GM10847 (cell line): ENCODE measurements around the gene SLC25A40.

Experiments used
- POLR2A ChIP-seq: IDR thresholded peaks from 2 replicates; pipeline ENCODE4 v1.6.1; 2011; ENCODE audit not compliant: insufficient read length; ENCODE audit errors: extremely low read depth

The SLC25A40 gene

DNA sequence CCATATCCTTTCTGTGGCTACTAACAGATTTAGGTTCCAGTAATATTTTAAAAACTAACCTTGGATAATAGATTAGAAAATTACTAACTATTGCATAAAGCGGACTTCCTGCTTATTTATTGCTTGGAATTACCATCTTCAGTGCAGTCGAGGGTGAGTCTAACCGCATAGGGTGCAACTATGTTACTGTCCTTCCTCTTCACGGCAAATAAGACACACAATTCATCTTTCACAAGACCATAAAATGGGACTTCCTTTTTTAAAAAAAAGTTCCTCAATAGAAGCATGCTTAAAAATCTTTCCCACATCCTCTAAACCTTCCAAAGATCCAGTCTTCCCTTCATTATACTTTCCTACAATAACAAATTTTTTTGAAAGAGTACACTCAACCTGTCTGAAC, 2.1 kb downstream of the SLC25A40 start:
- no peak for TF ChIP-seq POLR2A

DNA sequence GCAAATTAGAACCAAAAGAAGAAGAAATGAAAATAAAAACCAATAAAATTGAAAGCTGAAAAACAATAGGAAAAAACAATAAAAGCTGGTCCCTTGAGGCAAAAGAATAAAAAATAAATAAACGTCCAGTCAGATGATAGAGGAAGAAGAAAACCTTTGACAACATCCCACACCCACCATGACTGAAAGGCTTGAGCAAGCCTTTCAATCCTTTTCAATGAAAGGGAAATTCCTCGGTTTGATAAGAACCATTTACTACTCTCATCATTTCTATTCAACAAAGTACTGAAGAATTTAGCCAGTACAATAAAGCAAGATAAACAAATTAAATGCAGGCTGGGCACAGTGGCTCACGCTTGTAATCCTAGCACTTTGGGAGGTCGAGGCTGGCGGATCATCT, 3.8 kb downstream of the SLC25A40 start:
- no peak for TF ChIP-seq POLR2A

GRCh38 chr7:87870471-87870870, 5.7 kb downstream of the SLC25A40 start:
- no peak for TF ChIP-seq POLR2A

- TF ChIP-seq POLR2A, result no peak
Observed at GRCh38 chr7:87866089-87866488, 10.1 kb downstream of the SLC25A40 start.

DNA sequence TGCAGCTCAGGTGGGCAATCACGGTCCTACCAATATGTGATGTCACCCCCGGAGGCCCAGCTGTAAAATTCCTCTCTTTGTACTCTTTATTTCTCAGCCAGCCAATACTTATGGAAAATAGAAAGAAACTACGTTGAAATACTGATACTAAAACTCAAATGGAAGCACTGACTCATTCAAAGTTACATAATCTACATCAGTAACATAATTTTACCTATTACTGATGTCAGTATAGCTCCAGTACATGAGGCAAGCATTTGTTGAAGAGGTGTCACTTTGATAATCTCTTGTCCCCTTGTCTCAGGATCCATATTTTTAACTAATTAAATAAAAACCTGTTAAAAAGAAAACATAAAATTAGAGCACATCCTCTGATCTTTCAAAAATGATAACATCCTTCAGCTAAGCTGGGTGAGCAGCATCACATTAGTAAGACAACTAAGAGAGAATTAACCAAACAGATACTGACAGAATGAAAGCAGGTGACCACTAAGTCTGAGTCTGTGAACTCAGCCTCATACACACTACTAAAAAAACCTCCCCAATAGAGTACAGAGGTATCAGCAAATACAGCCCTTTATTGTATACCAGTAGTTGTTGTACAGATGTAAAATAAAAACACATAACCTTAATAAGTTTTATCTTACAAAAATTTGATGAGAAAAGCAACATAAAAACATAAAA, 17.6 kb downstream of the SLC25A40 start:
- TF ChIP-seq POLR2A, result no peak

GRCh38 chr7:87853237-87853864, 22.8 kb downstream of the SLC25A40 start:
- TF ChIP-seq POLR2A, result no peak

DNA sequence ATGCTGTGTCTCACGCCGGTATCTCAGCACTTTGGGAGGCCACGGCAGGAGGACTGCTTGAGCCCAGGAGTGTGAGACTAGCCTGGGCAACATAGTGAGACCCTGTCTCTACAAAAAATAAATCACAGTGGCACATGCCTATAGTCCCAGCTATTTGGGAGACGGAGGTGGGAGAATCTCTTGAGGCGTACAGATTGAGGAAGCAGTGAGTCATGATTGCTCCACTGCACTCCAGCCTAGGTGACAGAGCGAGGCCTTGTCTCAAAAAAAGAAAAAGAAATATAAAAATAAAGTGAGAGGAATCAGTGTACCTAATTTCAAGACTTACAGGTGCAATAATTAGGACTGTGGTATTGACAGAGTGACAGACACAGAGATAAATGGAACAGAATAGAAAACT, 23.9 kb downstream of the SLC25A40 start:
- TF ChIP-seq POLR2A, result no peak

GRCh38 chr7:87850836-87851593, 25.1 kb downstream of the SLC25A40 start:
- TF ChIP-seq POLR2A, result no peak

GRCh38 chr7:87837597-87837996, 38.6 kb downstream of the SLC25A40 start:
- TF ChIP-seq POLR2A, result no peak

- TF ChIP-seq POLR2A, result no peak
Observed at GRCh38 chr7:87833130-87833529, 43.0 kb downstream of the SLC25A40 start.

GRCh38 chr7:87831097-87831496, 45.1 kb downstream of the SLC25A40 start:
- TF ChIP-seq POLR2A, result no peak

GRCh38 chr7:87818336-87818735, 57.8 kb downstream of the SLC25A40 start:
- TF ChIP-seq POLR2A, result no peak

DNA sequence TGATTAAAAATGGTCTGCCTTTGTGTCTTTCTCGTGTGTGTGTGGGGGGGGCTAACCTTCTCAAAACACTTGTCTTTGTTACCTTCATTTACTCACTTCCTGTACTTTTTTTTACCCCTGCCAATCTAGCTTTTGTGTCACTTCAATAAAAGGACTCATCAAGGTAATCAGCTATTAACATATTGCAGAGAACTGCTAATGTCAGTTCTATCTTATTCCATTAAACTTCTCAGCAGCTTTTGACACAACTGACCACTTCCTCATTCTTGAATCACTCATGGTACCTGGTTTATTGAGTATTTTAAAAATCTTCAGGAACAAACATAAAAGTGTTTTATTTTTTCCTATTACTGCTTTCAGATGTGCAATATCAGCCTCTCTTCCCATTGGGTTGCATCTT, 59.8 kb downstream of the SLC25A40 start:
- no peak for TF ChIP-seq POLR2A

DNA sequence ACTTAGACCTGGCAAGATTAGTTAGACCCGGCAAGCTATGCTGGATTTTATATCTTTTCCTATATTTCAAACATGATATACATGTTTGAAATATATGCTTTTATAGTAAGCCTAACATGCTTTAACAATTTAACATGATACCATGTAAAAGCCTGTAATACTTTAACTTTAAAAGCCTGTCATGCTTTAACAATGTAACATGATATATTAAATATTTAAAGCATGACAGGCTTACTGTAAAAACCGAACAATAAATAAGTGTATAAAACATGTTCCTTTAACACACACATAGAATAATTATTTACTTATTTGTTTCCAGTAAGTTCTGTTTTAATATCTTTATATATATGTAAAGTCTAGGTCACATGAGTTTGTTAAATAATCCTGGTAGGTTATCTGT, 65.4 kb downstream of the SLC25A40 start:
- no peak for TF ChIP-seq POLR2A

DNA sequence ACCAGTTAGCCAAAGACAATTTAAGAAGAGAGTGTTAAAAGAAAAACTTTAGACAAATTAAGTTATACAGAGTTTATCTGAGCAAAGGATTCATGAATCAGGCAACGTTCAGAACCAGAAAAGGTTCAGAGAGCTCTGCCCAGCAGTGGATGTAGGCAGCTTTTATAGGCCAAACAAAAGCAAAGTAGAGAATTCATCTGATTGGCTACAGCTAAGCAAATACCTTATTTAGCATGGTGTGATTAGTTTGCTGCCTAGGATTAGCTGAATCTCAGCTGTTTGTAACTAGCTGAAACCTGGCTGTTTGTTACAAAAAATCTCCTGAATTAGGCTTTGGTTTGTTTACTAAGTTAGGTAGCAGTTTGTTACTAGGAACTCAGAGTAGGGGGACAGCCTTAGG, 66.0 kb downstream of the SLC25A40 start:
- TF ChIP-seq POLR2A, result no peak

- TF ChIP-seq POLR2A, result no peak
Observed at GRCh38 chr7:87806150-87806549, 70.0 kb downstream of the SLC25A40 start.
